NCI-H146 (cell line): Measurements from ENCODE around the gene CNNM1.

ENCODE experiments used
- DNase-seq: peaks from one replicate; lab custom pipeline; 2025; lab: John Stamatoyannopoulos, UW

The CNNM1 gene

GRCh38 chr10:99421233-99421739 is 92.1 kb downstream of the CNNM1 start:
- no peak for DNase-seq

GRCh38 chr10:99422529-99423096 is 93.5 kb downstream of the CNNM1 start:
- DNase-seq = no peak

GRCh38 chr10:99424656-99425055 is 95.5 kb downstream of the CNNM1 start:
- DNase-seq = no peak

- DNase-seq = no peak
Measured at GRCh38 chr10:99425204-99425603, 96.0 kb downstream of the CNNM1 start.

GRCh38 chr10:99426689-99427088 is 97.5 kb downstream of the CNNM1 start:
- DNase-seq = no peak

- no peak for DNase-seq
Measured at GRCh38 chr10:99427566-99428190, 98.5 kb downstream of the CNNM1 start.

GRCh38 chr10:99429517-99430095 is 100.5 kb downstream of the CNNM1 start:
- DNase-seq = no peak

- no peak for DNase-seq
Measured at GRCh38 chr10:99430116-99430450, 100.9 kb downstream of the CNNM1 start.

GRCh38 chr10:99430451-99431189 is 101.5 kb downstream of the CNNM1 start, which contains the start of gene GOT1:
Gene GOT1, minus strand, starts transcription at chr10:99430624. Its CDS starts 59 bp downstream, at chr10:99430565.
- DNase-seq = peak; percentile 98

- DNase-seq = peak; percentile 47
Measured at GRCh38 chr10:99431190-99431760, 102.1 kb downstream of the CNNM1 start.

- DNase-seq = no peak
Measured at GRCh38 chr10:99432047-99432446, 102.9 kb downstream of the CNNM1 start.

GRCh38 chr10:99432881-99433280 is 103.7 kb downstream of the CNNM1 start:
- no peak for DNase-seq

- DNase-seq = no peak
Measured at GRCh38 chr10:99433378-99434020, 104.3 kb downstream of the CNNM1 start.

- DNase-seq = peak; percentile 57
Measured at GRCh38 chr10:99435986-99436638, 107.0 kb downstream of the CNNM1 start.

- DNase-seq = no peak
Measured at GRCh38 chr10:99438890-99439289, 109.7 kb downstream of the CNNM1 start.

GRCh38 chr10:99442394-99442793 is 113.2 kb downstream of the CNNM1 start:
- DNase-seq = no peak

GRCh38 chr10:99443500-99443899 is 114.3 kb downstream of the CNNM1 start:
- DNase-seq = no peak
